Right lobe of liver (tissue), 4 donors: ENCODE results near the gene CRACR2B.

Source experiments
- CTCF ChIP-seq, 4 donors: fragments of 200-600 bp in 3 of 4; fragments of 450-650 bp in 1 of 4; IDR thresholded peaks; one replicate each; pipeline versions ENCODE4 v1.5.1 to v1.8.0; 2016 to 2022; ENCODE audit warnings: antibody characterized with exemption in 4 of 4, mild to moderate bottlenecking in 2 of 4
- POLR2A ChIP-seq: fragments of 450-650 bp; IDR thresholded peaks from one replicate; pipeline ENCODE4 v1.6.1; 2017; ENCODE audit warnings: antibody characterized with exemption, mild to moderate bottlenecking
- donor health status: DM: no; HTN: no; CAD: no.
- donor health status: DM: no; HTN: no; CAD: no.
- donor health status: DM: no; HTN: yes; CAD: no.

GRCh38 chr11:802018-802617 lies 25.6 kb upstream of the CRACR2B start:
- no peak for TF ChIP-seq CTCF (IDR thresholded peaks at IDR 0.05)
- TF ChIP-seq POLR2A: no peak
